ENCODE measurements around the gene MED13L.

DNA sequence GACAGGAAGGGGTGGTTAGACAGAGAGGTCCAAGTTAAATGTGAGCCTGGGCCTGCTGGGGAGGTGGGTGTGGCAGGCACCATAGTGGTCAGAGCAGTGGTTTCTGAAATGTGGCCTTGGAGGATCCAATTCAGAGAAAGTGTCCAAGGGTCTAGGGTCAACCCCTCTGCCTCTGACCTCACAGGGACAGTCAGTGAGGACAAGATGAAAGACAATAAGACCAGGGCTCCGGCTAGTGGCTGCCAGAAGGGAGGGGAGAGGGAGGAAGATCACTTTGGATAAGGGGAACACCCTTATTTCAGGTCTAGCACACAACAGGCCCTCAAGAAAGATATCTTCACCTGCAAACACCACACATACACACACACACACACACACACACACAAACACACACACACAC is 335.1 kb downstream of the MED13L start:
- TF ChIP-seq POLR2A (IDR thresholded peaks at IDR 0.05), result no peak
- TF ChIP-seq, protein P1, sequence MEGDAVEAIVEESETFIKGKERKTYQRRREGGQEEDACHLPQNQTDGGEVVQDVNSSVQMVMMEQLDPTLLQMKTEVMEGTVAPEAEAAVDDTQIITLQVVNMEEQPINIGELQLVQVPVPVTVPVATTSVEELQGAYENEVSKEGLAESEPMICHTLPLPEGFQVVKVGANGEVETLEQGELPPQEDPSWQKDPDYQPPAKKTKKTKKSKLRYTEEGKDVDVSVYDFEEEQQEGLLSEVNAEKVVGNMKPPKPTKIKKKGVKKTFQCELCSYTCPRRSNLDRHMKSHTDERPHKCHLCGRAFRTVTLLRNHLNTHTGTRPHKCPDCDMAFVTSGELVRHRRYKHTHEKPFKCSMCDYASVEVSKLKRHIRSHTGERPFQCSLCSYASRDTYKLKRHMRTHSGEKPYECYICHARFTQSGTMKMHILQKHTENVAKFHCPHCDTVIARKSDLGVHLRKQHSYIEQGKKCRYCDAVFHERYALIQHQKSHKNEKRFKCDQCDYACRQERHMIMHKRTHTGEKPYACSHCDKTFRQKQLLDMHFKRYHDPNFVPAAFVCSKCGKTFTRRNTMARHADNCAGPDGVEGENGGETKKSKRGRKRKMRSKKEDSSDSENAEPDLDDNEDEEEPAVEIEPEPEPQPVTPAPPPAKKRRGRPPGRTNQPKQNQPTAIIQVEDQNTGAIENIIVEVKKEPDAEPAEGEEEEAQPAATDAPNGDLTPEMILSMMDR (IDR thresholded peaks at IDR 0.05), result no peak

Data from thyroid gland (tissue), 4 donors.